ENCODE data around the gene UBE2D3. TPM values are rescaled to one million over a fixed set of nuclear protein-coding genes. Genes with fewer than 3 reads are reported as not detected.

The UBE2D3 gene
- polyA plus RNA-seq, 10 donors = 239 to 289 (median 275) TPM

DNA sequence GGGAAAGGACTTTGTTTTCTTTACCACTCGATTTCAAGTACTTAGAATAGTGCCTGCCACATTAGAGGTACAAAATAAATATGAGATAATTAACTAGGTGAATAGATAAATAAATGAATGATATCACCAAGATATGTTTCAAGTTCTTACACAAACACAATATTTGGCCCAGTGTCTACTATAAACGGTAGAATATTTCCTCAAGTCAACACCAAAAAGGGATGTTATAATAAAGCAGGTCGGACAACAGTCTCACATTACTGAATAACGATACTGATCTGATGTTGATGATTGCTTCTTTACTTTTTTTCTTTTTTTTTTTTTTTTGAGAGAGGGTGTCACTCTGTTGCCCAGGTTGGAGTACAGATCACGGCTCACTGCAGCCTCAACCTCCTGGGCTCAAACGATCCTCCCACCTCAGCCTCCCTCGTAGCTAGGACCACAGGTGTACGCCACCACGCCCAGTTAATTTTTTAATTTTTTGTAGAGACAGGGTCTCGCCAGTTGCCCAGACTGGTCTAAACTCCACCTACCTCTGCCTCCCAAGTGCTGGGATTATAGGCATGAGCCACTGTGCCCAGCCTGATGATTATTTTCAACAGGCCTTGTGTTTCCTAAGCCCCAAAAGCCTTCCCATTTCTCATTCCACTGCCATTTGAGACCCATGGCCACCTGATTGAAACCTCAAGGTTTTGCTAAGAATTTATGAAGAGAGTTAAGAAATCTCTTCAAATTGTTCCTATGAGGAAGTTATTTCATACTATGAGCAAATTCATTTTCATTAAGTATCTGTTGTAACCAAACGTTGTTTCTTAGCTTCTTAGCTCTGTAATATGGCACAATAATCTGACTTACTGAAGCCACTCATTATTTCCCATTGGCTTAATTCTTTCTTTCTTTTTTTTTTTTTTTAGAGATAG is 68.8 kb downstream of the UBE2D3 start:
- no peak for DNase-seq

GRCh38 chr4:102757681-102758080 is 69.7 kb downstream of the UBE2D3 start:
- no peak for DNase-seq

- no peak for DNase-seq
Observed at GRCh38 chr4:102754044-102754443, 73.3 kb downstream of the UBE2D3 start.

GRCh38 chr4:102751941-102752340 is 75.4 kb downstream of the UBE2D3 start:
- DNase-seq = no peak

Other genes starting within 250 kb of the UBE2D3 start
- gene MANBA, start 66.6 kb downstream of the UBE2D3 start, polyA plus RNA-seq (ENCODE audit: insufficient read length in 10 of 10) = 10 to 100 TPM in 8 of 10 donors, 1 to 10 TPM in 2; 9.7 to 13.0 (median 10.9) TPM
- 10 to 100 TPM; 24.1 to 31.1 (median 27.2) TPM for gene CISD2, start 41.4 kb upstream of the UBE2D3 start, polyA plus RNA-seq (ENCODE audit: insufficient read length in 10 of 10)
- gene SLC9B1, start 192.2 kb upstream of the UBE2D3 start, polyA plus RNA-seq (ENCODE audit: insufficient read length in 10 of 10) = 1 to 10 TPM; 1.0 to 2.7 (median 2.0) TPM
- 10 to 100 TPM in 7 of 10 donors, 1 to 10 TPM in 3; 8.6 to 14.3 (median 11.2) TPM for gene SLC9B2, start 249.2 kb upstream of the UBE2D3 start, polyA plus RNA-seq (ENCODE audit: insufficient read length in 10 of 10)